ENCODE results near the gene KIF23.

- TF ChIP-seq CTCF (IDR thresholded peaks at IDR 0.05) (no peak), POLR2A (IDR thresholded peaks at IDR 0.05) (no peak)
Observed at GRCh38 chr15:69385831-69386230, 28.3 kb upstream of the KIF23 start.
